CD4-positive, alpha-beta T cell treated with Interleukin-17A for 1 hour (primary cell): ENCODE results near the gene BHLHE40.

Source experiments
- DNase-seq: peaks from one replicate; pipeline ENCODE4 v3.0.0-alpha.2; 2020

BHLHE40 gene

DNA sequence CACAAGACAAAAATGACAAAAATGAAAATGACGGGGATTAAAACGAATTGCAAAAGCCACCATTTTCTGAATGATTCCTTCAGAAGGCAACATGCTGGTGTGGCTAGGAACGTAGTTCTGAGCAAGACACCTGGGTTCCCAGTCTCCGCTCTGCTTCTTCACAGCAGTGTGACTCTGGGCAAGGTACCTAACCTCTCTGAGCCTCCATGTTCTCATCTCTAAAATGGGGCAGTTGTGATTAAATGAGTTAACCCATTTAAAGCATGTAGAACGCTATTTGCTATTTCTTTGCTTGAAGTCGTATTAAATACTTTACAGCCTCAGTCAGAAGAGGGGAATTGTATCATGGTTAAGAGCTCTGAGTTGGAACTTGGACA, 23.6 kb downstream of the BHLHE40 start:
- DNase-seq: no peak

DNA sequence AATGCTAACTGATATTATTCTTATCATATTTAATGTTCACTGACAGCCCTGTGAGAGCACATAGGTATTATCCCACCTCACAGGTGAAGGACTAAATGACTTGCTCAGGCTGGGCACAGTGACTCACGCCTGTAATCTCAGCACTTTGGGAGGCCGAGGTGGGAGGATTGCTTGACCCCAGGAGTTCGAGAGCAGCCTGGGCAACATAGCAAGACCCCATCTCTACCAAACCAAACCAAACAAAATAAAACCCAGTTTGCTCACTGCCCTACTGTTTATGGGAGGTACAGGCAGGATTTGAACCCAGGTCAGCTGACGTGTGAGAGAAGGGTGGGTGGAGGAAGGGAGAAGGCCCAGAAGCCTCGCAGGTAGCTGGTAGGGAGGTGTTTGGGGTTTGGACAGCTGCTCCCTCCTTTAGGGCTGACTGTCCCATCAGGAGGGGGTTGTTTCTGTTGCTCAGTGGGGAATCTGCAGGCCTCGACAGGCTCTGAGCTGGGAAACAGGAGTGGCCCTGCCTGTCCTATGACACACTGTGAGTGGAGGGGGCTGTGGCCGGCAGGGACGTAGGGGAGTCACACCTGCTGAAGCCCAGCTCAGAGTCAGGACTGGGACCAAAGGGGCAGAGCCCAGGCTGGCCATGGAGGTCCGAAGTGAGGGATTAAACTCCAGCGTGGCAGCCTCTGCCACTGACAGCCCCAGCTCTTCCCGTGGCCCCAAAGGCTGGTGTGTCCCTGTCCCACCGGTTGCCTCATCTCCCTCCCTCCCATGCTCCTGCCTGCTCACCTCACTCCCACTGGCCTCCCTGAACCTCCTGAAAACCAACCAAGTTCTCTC, 25.3 kb downstream of the BHLHE40 start:
- no peak for DNase-seq

DNA sequence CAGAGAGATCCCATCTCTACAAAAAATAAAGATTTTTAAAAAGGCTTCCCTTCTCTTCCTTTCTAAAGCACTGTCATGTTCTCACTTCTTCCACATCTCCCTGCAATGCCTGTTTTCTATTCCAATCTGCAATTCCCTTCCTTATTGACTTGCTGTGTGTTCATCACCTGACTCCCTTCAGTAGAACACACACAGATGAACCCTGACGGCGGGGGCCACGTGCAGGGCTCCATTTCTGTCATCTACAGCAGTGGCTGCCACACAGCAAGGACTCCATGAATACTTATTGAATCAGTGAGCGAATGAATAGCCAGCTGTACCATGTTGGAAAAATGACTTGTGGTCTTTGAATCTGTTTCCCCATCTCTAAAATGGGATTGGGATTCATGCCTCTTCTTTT, 26.1 kb downstream of the BHLHE40 start:
- DNase-seq: no peak

DNA sequence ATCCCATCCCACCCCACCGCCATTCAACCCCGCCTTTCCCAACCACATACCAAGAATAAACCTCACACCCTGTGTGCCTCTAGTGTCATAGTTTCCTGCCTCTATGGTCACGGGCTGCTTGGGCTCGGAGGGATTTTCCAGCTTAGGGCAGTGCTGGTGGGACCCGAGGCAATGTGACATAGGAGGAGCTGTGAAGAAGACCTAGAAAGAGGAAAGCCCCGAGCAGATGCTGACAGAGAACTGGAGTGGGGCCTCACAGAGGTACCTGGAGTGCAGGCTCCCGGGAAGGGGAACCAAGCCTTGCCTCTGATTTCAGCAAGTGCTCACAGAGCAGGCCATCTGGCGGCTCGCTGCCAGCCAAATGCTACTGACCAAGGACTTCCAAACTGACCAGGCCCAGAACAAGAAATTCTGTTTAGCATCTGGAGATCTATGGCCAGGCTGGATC, 27.5 kb downstream of the BHLHE40 start:
- peak; percentile 91 for DNase-seq

DNA sequence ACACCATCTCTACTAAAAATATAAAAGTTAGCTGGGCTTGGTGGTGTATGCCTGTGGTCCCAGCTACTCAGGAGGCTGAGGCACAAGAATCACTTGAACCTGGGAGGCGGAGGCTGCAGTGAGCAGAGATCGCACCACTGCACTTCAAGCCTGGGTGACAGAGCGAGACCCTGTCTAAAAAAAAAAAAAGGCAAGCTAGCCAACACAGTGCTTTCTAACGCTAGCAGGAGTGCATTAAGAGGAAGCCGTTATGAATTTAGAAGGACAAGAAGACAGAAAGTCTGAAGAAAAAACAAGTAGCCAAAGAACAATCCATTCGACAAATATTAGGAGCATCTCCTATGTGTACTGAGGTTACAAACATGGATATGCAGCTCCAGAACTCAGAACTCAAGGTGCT, 28.6 kb downstream of the BHLHE40 start:
- DNase-seq: no peak

DNA sequence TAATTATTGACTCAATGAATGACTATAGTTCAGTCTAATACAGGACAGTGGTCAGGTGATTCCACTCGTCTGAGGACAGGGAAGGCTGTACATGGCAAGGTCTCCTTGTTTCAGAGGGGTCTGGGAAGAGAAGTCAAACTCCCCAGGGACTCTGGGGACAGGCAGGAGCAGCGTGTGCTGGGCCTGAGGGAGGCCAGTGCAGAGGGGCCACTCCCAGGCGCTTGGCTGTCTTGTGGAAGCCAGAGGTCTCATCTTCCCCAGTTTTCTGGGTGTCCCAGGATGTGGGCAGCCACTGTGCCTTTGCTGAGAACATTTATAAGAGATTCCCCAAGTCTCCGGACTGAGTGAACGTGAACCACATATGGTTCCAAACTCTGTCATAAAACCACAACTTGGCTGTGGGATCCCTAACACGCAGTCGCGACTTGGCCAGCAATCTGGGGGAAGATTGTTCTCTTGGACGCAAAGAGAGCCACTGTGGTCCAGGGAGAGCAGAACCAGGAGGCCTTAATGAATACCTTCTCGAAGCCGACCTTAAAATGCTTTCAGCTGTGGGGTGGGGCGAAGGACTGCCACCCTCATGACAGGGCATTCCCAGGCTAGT, 30.4 kb downstream of the BHLHE40 start:
- DNase-seq: no peak

DNA sequence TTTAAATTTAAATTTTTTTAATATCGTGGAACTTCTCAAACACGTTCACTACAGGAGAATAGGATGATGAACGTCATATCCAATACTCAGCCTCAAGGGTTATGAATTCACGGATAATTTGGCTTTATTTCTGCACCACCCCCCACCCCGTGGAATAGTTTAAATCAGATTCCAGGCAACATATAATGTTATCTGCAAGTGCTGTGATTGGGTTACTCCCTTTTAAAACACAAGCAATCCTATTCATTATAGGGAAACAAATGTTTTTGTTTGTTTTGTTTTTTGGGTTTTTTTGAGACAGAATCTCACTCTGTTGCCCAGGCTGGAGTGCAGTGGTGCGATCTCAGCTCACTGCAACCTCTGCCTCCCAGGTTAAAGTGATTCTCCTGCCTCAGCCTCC, 30.9 kb downstream of the BHLHE40 start:
- DNase-seq: no peak

DNA sequence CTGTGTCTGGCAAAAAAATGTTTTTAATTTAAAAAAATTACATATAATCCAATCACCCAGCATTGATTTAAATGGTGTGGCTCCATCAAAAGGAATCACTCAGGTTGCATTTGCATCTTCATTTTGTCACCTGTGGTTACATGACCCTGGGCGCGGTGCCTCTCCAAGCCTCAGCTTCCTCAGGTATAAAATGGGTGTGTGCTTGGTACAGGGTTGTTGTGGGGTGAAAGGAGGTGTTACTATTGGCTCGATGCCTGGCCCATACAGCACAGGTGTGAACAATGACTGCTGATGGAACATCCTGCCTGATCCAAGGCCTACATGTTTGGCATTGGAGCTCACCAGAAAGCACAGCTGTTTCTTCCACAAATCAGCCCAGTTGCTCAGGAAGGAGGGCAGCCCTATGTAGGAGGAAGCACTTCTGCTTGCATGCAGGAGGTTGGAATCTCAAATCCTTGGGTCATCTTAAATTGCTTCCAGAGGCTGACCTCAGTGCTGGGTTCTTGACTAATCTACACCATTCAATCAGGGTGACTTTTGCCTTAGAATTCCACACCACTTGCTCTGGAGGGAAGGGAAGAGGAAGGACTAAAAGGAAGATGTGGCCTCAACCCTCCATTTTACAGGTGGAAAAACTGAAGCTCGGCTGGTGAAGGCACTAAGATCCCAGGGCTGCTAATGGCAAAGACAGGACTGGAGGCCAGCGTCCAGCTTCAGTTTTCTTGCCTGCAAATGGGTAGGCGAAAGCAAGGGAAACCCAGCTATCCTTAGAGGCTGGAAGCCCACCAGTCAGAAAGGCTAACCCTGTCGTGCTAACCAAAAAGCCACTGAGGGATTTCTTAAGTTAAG, 31.7 kb downstream of the BHLHE40 start:
- peak; percentile 51 for DNase-seq

DNA sequence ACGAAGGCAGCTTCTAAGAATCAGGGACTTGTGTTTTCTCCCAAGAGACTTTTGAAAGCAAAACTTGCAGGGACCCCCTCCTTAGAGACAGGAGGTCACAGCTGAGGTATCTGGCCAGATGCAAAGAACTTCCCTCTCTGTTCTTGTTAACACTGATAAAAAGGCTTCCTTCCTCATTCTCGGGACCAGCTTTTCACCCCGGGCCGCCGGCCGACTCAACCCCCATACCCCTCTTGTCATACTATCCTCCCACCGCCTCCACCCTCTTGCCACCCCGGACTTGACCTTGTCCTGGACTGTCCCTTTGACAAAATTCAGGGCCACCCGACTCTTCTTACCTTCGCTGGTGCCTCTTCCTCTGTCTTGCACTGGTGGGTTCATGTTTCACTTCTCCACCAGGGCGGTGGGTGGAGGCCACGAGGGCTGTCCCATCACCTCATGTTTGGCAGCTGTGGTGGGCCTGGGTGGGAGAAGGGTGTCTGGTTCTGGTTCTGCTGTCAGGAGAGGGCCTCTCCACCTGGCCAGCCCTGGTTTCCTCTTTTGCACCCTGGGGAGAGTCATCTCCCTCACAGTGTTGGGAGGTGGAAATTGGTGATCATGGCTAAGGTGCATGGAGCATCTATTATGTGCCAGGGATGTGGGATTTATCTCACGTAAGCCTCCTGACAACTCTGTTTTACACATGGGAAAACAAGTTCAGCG, 32.5 kb downstream of the BHLHE40 start:
- peak; percentile 36 for DNase-seq

DNA sequence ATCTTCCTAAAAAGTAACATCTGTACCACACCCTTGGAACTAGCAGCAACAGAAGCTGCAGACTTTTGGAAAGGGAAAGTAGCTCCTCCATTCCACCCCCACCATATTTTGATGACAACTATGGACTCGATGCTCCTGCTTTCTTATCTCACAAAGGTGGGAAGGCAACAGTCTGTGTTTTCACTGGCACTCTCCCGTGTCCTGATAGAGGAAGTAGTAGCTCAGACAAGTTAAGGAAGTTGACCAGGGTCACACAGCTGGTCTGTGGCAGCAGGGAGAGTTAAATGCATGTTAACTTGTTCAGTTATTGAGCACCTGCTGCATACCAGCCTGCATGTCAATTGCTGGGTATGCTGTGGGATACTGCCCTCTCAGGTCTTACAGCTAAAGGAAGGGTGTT, 33.1 kb downstream of the BHLHE40 start:
- no peak for DNase-seq

DNA sequence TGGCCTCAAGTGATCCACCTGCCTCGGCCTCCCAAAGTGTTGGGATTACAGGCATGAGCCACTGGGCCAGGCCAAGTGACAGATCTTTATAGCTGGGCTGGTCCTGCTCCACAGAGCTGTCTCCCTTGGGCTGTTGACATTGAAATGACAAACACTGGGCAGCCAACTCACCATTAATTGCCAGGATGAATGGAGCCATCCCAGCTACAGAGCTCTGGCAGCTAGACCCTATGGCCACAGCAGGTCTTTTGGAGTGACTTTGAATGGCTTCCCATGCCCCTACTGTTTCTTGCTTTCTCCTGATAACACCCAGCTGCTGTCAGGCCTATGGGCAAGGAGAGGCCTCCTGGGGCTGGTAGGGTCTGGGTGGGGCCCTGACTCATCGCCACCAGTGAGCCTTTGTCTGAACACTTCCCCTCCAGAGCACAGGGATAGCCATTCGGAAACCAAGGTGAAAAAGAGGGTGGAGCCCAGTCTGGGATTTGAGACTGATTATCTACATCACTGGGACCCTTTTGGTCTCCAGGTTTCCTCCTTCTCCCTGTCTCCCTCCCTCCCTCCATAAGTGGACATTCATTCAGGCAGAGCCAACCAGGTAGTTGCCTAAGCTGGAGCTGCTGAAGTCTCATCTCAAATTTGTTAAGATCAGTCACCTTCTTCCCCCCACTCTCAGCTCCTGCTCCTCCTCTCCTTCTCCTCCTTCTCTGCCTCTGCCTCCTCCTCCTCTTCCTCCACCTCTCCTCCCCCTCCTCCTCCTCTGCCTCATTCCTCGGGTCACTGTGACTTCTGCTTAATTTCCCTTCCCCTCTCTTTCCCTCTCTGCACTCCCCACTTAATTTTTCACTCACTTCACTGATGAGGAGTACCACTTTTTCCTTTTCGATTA, 34.0 kb downstream of the BHLHE40 start:
- DNase-seq: no peak

DNA sequence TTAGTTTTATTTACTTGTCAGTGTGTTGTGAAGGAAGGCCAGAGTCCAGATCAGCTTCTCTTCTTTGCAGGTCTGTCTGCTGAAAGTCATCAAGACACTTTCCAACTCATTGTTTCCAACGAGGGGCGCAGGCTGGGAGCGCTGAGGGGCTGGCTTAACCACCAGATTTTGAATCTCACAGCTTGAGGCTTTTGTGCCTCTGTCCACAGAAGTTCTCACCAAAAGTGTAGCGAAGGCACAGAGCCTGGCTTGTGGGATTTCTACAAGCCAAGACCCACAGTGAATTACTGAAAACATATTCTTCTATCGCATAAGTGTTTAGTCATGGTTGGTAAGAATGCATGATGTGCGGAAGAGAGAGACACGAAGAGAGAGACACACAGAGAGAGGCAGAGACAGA, 35.2 kb downstream of the BHLHE40 start:
- no peak for DNase-seq

DNA sequence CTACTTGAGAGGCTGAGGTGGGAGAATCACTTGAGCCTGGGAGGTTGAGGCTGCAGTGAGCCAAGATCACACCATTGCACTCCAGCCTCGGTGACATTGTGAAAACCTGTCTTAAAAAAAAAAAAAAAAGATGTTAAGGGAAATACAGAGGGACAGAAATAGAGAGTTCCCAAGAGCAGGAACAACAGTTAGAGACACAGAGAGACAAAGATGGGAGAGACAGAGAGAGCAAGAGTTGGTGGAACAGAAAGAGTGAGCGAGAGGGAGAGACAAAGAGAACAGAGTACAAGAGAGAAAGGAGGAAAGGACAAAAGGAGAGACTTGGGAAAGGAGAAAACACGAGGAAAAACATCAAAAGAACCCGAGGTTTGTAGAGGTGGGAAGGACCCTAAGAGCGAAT, 35.8 kb downstream of the BHLHE40 start:
- no peak for DNase-seq

DNA sequence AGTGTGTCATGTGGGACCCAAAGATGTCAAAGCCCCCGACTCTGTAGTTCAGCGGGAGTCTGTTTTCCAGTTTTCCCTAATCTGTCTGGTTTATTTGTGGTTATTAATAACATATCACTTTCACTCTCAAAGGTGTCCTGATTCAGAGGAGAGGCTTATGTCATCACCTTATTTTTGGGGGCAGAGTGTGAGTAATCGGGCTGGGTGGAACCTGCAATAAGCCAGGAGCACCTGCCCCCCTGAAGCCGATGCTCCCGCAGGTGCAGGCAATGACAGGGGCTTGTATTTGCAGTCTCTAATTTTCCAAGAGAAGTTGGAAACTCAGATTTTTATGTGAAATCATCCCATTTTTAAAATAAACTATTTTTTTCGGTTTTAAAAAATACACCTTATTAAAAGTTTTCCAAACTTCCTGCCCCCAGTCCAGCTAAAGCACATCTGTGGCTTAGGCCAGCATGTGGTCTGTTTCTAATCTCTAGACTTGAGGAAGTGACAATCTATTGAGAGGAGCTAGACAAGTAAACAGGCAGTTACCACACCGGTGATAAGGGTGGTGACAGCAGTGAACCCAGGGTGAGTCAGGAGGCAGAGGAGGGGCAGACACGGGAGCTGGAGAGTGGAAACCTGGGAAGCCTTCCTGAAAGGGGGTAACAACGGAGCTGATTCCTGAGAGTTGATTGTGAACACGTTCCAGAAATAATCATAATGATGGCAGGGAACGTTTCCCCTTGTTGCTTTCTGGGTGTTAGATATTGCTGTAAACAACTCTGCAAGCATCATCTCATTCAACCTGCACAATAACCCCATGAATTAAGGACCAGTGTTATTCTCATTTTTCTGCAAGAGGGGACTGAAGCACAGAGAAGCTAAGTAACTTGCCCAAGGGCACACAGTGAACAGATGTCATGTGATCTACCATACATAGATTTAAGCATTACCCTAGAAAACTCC, 37.2 kb downstream of the BHLHE40 start:
- peak; percentile 70 for DNase-seq

DNA sequence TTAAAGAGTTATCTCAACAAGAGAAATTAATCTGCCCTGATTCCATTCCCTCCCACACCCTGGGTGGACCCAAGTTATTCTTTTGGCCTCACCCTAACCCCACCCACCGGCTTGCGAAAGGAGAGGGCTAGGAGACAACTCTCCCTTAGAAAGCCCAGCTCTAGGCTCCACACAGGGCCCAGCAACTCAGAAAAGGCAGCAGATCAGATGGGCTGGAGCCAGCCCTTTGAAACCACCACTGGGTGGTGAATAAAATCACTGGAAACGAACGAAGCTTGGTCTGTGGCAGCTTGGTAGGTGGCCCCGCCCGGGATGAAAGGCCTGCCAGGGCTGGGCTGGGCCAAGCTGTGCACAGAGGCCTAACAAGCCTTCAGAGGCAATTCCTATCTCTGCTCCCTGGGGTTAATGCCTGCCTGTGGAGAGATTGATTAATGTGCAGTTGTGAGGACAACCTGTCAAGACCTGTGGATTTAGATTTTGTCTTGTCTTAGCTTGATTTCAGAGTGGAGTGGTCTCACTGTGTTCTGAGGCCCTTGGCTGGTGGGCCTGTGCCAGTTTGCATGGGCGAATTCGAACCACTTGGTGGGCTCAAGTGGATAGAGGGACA, 38.8 kb downstream of the BHLHE40 start:
- DNase-seq: no peak

DNA sequence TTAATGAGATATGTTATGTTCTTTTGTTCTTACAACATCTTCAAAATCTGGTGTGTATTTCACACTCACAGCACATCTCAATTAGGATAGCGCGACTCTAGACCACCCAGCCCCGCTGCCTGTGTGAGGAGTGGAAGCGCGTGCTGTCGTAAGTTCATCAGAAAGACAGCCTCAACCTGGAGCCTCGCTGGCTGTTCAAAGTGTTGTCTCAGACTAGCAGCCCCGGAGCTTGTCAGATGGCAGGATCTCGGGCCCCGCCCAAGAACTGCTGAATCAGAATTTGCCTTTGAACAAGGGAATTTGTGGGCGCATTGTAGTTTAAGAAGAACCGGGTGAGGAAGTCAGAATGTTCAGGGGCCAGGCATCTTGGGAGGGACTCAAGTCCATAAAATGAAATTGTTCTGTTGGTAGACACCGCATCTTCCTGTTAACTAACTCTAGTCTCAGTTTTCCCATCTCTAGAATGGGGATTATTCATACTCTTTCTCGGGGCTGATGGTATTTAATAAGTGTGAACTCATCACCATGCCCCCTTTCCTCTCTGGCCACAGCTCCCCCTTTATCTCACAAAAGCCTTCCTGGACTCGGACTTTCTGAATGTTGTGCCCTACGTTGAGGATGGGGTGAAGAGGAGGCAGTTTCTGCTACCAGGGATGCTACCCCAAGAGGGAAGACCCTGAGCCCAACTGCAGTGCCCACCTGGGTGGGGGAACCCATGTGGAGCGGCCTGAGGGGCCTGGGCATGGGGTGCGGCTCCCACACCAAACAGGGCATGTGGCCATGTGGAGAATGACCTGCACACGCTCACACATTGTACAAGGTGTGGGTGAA, 40.4 kb downstream of the BHLHE40 start:
- DNase-seq: peak; percentile 83

DNA sequence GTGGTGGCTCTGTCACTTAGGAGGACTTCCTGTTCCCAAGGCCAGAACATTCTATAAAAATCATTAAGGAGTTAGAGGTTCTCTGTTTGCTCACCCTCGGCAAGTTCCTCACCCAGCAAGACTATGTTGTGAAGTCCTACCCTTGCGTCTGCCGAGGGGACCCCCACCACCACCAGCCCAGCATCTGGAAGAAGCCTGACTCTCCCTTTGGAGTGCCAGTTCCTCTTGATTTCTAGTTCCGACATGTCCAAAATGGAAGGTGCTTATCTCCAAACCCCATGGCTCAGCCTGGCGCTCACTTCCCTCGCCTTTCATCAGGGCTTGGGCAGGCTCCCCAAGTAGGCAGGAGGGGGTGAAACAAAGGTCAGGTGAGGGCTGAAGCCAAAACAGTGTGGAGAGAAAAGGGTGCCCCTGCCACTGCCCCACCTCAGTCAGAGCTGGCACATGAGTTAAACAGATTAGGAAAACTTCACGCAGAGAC, 41.0 kb downstream of the BHLHE40 start:
- no peak for DNase-seq

DNA sequence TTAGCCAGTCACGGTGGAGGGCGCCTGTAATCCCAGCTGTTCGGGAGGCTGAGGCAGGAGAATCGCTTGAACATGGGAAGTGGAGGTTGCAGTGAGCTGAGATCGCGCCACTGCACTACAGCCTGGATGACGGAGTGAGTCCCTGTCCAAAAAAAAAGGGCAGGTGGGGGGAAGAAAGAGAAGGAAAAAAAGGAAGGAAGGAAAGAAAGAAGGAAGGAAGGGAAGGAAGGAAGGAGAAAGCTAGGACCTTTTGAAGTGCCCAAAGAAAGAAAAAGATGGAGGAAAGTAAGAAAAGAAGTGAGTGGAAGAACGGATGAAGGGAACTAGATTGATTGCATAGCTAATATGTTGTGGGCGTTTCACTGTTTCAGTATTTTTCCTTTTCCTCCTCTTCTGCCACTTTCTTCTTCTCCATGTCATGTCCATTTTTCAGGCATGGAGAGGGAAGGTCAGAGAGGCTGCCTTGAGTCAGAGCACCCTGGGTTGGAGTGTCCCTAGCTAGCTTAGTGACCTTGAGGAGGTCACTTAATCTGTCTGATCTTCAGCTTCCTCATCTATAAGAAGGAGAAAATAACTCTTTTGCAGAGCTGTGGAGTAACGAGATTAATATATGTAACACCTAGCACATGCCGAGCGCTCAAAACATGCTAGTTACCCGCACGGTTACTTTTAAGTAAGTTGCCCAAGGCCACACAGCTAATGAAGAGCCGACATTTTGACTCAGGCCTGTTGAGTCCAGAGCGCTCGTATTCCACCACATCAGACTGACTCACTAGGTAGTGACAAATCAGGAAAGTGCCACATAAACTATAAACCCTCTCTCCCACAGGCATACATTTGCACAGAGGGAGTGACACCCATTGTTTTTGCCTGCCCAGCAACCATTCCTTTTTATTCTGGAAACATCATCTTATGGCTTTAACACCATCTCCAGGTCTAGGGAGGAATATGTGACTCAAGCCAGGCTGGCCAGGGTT, 42.2 kb downstream of the BHLHE40 start:
- DNase-seq: no peak
